Ecto neural progenitor cell (in vitro differentiated cells): ENCODE results near the gene TMEM8B.

Experiments used
- DNase-seq: peaks from one replicate; pipeline ENCODE4 v3.0.0-alpha.2; 2018; ENCODE audit warnings: low spot score

TMEM8B gene

DNA sequence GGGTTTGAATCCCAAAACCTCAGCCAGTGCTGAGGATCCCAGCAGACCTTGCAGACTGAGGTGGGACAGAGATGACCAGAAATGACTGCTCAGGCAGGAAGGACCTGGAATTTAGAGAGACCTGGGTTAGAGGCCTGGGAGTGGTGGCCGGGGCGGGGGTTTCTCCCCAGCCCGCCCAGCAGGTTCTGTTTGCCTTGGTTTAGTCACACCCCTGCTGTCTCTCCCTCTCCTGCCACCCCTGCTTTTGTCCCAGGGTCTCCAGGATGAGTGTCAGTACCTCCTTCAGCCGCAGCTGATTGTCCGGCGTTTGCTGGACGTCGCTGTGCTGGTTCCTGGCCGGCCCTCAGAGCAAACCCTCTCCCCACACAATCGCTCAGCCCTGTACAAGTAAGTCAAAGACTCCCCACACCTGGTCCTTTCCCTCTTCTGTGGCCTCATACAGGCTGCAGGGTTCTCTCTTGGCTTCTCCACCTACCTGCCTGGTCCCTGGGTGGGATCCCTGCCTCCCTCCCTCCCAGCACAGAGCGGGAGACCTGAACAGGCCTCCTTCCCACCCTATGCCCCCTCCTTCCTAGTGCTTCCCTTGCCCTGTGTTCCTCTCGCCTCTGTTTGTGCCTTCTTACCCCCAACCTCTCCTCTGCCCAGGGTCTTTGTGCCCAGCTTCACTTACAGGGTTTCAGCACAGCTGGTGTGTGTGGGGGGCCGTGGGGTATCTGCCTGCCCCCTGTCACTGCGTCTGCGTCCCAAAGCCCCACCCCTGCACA is 12.0 kb downstream of the TMEM8B start:
- DNase-seq = no peak

DNA sequence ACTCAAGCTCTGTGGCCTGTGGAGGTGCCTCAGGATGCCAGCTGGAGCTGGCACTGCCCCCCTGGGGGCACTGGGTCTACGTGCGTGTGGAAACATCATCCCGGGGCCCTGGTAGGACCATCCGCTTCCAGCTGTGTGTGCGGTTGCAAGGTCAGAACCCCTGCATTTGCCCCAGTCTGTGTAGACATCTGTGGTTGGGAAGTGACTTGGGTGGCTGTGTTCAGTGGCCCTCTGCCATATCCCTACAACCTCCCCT is 12.5 kb downstream of the TMEM8B start:
- DNase-seq = no peak

DNA sequence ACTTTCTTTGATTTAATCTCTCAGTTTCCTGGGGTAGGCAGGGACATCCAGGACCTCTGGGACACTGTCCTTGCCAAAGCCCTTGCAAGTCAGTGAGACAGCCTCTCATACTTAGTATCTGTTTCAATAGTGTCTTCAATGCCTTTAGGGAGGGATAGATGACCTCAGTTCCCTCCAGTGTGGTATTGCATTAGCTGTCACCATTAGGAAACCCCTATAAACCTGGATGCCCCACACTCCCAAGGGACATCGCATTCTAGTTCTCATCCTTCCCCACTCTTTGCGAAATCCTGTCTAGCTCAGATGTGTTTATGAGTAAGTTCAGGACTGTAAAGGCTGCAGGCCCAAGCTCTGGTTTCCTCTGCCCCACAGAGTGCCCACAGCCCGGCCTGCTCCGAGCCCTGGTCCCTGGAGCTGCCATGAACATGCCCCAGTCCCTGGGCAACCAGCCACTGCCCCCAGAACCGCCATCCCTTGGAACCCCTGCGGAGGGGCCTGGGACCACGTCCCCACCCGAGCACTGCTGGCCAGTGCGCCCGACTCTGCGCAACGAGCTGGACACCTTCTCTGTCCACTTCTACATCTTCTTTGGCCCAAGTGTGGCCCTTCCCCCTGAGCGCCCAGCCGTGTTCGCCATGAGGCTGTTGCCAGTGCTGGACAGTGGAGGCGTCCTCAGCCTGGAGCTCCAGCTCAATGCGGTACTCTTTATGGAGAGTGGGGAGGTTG is 13.2 kb downstream of the TMEM8B start:
- DNase-seq = no peak

DNA sequence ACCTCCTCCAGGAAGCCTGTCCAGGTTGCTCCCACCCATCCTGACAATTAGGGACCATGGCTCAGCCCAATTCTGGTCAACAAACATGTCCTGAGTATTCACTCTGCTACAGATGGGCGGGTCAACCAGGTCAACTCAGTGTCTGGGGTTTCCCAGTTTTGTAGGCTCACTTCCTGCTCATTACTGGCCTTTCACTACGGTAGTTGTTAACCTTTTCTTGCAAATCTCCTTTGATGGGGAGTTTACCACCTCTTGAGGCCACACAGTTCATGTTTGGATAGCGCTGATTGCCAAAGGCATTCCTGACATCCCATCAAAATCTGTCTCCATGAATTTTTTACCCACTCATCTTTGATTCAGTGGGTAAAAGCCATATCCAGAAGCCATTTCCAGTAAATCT is 13.8 kb downstream of the TMEM8B start:
- DNase-seq = no peak

DNA sequence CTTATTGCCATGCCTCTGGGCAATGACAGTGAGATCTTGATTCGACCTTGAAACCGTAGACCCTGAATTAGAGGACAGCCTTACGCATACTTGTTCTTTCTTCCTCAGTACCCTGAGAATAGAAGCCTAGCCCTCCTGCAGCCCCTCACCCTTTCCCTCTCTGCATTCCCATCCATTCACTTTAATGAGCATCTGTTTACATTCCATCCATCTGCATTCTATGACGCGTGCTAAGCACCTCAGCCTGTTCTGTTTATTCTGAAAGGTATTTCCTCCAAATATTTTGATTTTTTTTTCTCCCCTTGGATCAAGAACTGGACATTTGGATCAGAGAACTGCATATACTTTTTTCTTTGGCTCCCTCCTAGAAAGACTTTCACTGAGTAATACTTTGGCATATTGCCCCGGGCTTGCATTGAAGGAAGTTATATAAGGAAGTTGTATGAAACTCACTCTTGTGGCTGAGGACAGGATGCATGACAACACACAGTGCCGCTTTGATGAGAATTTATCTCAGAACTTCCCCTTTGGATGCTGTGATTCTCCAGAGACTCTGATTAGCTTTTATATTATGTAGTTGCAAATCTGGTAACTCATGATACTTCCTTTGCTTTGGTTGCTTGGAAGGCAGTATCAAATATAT is 15.7 kb downstream of the TMEM8B start:
- DNase-seq = no peak

DNA sequence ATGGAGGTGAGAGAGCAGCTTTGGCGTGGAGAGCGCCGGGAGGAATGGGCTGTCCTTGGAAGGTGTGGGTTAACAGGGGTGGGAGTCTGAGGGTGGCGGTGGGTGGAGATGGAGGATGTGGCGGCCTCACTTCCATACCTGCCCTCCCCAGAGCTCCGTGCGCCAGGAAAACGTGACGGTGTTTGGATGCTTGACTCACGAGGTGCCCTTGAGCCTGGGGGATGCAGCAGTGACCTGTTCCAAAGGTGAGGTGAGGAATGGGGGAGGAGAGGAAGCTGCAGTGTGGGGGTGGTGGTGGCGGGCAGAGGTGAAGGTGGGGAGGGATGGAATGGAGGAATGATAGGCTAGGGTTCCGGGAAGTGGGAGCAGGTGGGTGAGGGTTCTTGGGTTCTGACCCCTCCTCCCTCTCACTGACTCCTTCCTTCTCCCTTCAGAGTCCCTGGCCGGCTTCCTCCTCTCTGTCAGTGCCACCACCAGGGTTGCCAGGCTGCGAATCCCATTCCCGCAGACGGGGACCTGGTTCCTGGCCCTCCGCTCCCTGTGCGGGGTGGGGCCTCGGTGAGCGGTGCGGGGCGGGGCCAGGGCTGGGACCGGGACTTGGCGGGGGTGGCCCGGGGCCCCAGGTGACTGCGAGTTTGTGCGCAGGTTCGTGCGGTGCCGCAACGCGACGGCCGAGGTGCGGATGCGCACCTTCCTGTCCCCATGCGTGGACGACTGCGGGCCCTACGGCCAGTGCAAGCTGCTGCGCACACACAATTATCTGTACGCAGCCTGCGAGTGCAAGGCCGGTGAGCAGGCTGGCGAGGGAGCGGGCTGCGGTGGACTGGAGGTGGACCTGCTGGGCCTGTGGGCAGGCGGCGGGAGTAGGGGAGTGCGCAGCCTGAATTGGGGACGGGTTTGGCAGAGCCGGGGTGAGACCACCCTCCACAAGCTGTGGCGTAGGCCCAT is 17.1 kb downstream of the TMEM8B start:
- peak; percentile 55 for DNase-seq

DNA sequence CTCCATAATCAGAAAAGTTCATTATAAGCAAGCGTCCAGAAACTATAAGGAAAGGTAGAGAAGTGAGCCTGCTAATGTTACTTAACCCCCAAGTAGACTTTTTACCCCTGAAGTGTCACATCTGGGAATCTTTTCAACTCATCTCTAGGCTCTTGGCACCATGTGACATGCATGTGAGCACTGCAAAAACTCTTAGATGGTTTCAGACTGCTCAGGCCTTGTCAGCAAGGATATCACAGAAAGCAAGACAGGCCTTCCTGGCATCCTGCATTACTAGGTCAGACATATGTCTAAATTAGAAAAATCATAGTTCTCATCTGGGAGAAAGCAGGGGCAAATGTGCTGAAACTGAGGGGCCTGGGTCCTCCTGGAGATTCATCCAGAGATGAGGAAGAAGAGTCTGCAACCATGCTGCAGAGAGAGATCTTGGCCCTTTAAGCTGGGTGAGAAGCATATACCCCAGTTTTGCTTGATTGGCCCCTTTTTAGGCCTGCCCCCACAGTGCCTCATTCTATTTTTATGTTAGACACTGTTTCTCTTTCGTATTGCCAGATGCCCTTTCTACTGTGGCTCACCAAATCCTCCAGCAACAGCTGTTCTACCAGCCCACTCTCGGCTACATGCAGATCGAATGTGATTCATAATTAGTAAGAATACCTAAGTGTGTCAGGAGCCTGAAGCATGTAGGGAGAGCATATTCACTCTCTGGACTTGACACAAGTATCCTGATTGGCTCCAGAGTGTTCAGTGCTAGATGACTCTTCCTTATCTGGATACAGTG is 19.0 kb downstream of the TMEM8B start:
- no peak for DNase-seq

DNA sequence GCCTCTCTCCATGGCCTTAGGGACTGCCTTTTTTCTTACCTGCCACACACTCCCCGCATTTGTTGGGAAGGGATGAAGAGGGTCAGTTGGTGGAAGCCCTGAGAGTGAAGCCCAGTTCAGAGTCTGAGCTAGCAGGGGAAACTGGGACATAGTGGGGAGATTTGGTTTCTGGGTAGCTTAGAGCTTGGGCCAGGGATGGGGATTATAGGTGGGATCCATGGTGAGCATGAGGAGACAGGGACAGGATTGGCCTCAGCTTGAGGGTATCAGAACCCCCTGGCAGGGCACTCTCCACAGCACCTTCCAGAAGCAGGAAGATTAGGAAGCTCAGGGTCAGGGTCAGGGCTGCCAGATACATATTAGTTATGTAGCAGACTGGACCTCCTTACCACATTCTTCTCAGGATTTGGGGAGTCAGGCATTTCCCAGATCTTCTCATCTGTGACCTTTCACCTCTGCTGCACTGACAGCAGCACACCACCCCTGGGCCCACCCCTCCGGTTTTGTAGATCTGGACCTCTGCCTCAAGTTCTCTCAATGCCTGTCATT is 23.3 kb downstream of the TMEM8B start:
- peak; percentile 13 for DNase-seq

DNA sequence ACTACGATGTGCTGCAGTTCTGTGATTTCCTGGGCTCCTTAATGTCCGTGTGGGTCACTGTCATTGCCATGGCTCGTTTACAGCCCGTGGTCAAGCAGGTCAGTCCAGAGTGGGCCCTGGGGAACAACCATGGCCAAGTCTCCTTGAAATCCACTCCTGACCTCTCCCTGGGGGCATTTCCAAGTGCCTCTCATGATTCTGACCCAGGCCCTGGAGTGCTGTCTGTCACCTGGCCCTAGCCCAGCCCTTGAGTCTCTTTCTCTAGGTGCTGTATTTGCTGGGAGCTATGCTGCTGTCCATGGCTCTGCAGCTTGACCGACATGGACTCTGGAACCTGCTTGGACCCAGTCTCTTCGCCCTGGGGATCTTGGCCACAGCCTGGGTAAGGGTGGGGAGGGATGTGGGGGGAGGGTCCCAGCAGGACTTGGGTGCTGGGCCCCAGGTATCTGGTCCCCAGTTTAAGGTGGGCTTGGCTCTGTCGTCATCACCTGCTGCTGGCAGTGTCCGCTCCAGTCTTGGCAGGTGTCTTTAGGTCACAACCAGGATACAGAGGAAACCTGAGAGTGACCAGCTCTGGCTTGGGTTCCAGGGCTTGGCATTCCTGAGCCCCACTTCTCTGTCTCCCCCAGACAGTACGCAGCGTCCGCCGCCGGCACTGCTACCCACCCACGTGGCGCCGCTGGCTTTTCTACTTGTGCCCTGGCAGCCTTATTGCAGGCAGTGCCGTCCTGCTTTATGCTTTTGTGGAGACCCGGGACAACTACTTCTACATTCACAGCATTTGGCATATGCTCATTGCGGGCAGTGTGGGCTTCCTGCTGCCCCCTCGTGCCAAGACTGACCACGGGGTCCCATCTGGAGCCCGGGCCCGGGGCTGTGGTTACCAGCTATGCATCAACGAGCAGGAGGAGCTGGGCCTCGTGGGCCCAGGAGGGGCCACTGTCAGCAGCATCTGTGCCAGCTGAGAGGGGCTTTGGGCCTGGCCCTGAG is 24.1 kb downstream of the TMEM8B start:
- DNase-seq = peak; percentile 37

DNA sequence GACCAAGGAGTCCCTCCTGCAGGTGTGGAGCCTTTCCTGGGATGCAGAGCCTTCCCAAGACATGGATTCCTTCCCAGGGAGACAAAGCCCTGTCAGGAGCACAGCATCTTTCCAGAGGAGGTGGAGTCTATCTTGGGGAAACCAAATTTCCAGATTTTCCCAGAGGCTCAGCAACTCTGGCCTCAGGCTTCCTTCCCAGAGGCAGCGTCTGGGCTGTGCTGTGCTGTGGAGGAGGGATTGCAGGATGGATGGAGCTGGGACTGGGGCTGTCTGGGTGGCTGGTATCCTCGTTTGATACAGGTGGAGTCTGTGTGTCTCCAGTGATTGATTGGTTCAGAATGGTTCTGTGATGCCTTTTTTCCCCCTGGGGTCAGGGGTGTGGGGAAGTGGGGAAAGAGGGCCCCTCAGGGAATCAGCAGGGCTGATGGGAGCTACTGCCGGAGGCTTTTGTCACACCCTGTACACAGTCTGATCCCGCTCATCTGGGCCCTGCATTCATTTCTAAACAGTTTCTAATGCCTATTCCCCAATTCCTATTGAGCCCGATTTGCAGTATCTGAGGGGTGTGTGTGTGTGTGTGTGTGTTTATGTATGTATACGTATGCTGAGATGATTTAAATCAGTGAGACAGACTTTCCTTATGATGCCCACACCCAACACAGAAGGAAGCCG is 25.2 kb downstream of the TMEM8B start:
- peak; percentile 38 for DNase-seq

DNA sequence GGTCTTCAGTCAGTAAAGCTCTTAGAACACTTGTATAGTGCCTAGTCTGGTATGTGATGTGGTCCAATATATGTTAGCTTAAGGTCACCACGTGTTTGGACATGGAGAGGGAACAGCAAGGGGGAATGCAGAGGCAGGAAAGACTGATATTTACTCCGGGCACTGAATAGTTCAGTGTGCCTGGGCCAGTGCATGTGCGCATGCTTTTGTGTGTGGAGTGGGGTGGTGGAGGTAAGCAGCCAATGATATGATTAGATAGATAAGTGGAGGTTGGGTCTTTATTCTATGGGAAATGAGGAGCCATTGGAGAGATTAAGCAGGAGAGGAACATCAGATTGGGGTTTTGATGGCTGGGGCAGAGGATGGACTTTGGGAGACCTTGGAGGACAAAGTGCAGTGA is 27.2 kb downstream of the TMEM8B start:
- no peak for DNase-seq

DNA sequence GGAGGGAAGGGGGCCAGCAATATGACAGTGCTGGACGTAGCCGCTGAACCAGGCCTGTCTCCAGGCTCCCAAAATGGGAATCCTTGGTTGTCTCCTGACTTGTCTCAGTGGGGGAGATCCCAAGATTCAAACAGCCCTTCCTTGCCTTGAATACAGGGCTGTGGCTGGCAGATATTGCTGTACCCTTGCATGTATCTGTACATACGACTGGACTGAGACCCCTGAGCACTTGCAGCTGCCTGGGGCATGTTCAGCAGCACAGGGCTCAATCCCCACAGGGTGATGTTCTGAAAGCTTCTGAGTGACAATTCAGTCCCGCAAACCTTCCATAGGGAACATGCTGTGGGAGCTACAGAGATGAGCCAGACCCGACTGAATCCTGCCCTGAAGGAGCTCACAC is 27.9 kb downstream of the TMEM8B start:
- no peak for DNase-seq

DNA sequence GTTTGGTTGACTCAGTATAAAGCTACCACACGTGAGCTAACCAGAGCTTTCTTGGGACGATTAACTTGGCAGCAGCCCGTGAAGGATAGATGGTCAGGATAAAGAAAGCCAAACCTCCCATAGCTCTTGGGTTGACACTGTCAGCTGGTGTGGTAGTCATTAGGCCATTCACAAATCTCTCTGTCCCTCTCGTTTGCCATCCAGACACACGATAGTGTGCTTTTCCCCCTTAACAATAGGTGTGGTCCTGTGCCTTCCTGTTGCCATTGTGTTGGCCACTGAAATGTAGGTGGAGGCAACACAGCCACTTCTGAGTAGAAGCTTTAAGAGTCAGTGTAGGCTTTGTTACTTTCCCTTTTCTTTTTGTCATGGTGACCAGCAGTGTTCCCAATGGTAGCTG is 29.4 kb downstream of the TMEM8B start:
- no peak for DNase-seq

DNA sequence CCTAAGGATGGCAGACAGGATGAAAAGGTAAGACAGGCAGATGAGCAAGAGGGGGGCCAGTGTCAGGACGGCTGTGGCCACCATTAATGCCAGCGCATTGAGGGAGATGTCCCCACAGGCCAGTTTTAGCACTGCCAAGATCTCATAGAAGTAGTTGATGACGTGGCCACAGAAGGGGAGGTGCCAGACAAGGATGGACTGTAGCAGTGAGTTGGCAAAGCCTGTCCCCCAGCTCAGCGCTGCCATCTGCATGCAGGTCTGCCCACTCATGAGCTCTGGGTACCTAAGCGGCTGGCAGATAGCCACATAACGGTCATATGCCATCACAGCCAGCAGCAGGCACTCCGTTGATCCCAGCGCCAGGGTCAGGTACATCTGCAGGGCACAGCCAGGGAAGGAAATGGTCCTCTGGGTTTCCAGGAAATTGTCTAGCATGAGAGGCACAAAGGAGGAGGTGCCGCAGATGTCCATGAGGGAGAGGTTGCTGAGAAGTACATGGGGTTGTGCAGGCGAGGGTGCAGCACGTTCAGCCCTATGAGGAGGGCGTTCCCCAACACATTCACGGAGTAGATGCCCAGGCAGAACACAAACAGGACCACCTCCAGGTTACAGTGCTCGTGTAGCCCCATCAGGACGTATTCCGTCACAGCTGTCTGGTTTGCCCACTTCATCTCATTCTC is 30.4 kb downstream of the TMEM8B start:
- peak; percentile 34 for DNase-seq

DNA sequence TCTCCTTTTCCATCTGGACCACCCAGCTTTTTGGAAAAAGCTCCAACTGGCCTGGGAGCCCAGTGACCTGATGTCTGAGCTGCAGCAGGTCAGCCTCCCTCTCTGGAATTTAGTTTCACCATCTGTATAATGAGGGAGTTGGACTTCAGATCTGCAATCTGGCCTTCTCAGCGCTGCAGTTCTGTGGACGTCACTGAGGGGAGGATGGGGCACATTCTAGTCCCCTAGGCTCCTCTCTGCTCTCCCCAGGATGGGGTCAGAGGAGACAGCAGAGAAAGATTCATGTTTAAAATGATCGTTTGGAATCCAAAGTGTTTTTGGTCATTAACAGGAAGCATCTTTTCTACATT is 30.9 kb downstream of the TMEM8B start:
- DNase-seq = no peak

DNA sequence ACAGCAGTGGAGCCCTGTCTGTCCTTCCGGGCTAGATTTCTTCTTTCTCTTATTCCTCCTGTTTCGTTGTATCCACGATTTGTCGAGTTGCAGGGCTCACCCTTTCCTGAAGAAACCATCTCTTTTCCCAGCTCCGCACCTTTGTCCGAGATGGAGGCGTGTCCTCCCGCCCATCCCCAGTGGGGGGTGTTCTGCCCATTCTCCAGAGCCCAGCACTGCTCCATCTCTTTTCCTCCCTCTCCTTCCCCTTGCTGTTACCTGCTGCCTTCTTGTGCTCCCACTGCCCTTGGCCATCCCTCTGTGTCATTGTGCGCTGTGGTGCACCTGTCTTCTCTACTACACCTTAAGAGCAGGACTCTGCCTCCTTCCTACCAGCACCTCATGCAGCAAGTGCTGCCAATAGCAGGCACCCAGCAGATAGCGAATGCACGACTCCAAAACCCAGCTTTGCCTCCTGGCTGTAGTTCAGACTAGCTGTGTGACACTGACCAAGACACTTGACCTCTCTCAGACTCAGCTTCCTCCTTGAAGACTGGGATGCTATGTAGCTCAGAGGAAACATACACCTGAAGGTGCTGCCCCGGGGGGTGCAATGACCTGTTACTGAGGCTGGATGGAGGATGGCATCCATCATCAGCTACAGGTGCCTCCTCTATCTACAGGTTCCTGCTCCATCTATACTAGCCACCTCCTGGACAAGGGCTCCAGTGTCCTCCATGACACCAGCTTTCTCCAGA is 32.3 kb downstream of the TMEM8B start:
- DNase-seq = peak; percentile 37

DNA sequence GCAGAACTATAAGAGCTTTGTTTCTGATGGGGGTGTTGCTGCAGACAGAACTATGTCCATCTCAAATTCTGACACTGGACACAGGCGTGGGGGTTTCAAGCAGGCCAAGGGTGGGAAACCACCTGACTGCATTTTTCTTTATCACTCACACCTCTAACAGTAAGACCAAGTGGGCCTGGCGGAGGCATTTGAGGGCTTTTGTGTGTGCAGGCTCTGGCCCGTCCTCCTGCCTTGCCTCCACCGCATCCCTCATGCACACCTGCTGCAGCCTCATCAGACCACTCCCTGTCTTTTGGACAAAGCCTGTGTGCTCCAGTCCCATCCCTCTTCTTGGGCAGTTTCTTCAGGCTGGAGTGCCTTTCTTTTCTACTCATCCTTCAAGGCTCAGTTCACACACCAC is 33.3 kb downstream of the TMEM8B start:
- no peak for DNase-seq

DNA sequence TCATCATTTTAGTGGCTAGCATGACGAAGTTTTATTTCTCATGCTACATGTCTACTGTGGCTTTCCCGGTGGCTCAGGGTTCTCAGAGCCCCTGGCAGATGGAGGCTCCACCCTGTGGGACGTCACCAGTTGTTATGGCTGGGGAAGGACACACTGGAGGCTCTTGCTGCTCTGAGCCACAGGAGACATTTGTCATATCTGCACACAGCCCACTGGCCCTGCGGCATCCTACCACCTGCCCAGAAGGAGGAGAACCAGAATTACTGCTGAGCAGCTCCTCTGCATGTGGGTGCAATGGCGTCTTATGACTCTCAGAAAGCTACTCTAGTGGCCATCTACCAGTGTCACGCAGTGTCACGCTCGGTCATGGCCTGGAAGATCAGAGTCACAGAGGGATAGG is 34.6 kb downstream of the TMEM8B start:
- peak; percentile 32 for DNase-seq
